K562 (cell line): ENCODE measurements around the gene RNF123. TPM values are rescaled to one million over a fixed set of nuclear protein-coding genes. Genes with fewer than 3 reads are reported as not detected.

ENCODE experiments used
- ATAC-seq: fragments of 200-7000 bp; cut with Tn5 transposase; 3 replicates; pipeline ENCODE4 v1.9.1; 2020; ENCODE audit warnings: moderate library complexity
- BruUV-seq: library from RNA; stranded (reverse); fragments of 400-500 nt; replicated peaks from 2 replicates; lab custom pipeline; 2021; lab: Mats Ljungman, UMichigan
- CTCF ChIA-PET: fragments of 300-600 bp; formaldehyde crosslinking; extraction: SDS; loops from one replicate; lab custom pipeline; 2021; ENCODE audit warnings: low intra/inter-chr PET ratio; lab: Yijun Ruan, JAX
- POLR2A ChIA-PET: fragments of 300-600, 350-650 bp; sonication (Branson Sonifier 250); formaldehyde crosslinking; extraction: SDS; loops from one replicate; lab custom pipeline; 2021; ENCODE audit warnings: antibody characterized with exemption, inconsistent platforms; lab: Yijun Ruan, JAX
- DNase-seq, 4 experiments: peaks; one replicate each; pipeline versions ENCODE4 v3.0.0 to v3.0.0-alpha.2; 2011 to 2018; ENCODE audit warnings: low spot score in 3 of 4, mixed read lengths in 3 of 4; ENCODE audit errors: extremely low read depth in 1 of 4
- FAIRE-seq: peaks from 2 replicates; lab custom pipeline; 2011; peaks lifted over from hg19 to GRCh38; lab: Jason Lieb, UNC
- H2AFZ ChIP-seq: 2 replicates; pipeline ENCODE4 v1.6.0; 2011; ENCODE audit warnings: low read depth, low read length, control low read depth, inconsistent platforms
- H3K27ac ChIP-seq: fragments of 200-600 bp; 3 replicates; pipeline ENCODE4 v1.8.0; 2011; ENCODE audit warnings: low read depth, mild to moderate bottlenecking, control low read depth, inconsistent platforms, low read length, moderate library complexity, mixed read lengths; ENCODE audit errors: extremely low read depth
- H3K27me3 ChIP-seq, 2 experiments: fragments of 300-600 bp in 1 of 2; 2 replicates in 1 of 2; 3 replicates in 1 of 2; pipeline versions ENCODE4 v1.6.0 to v1.8.0; 2011; ENCODE audit warnings: inconsistent platforms in 2 of 2, low read length in 2 of 2, mild to moderate bottlenecking in 1 of 2, mixed read lengths in 1 of 2, moderate library complexity in 1 of 2; ENCODE audit not compliant: control insufficient read depth in 2 of 2, insufficient read depth in 2 of 2
- H3K36me3 ChIP-seq: fragments of 300-600 bp; 3 replicates; pipeline ENCODE4 v1.8.0; 2011; ENCODE audit warnings: mild to moderate bottlenecking, low read length, inconsistent platforms; ENCODE audit not compliant: control insufficient read depth, insufficient read depth
- H3K4me1 ChIP-seq, 2 experiments: fragments of 200-600 bp in 1 of 2; replicated peaks in 1 of 2; 2 replicates in 1 of 2; 3 replicates in 1 of 2; pipeline versions ENCODE4 v1.5.1 to v1.8.0; 2011; ENCODE audit warnings: inconsistent platforms in 2 of 2, low read length in 2 of 2, mild to moderate bottlenecking in 1 of 2, mixed read lengths in 1 of 2, moderate library complexity in 1 of 2; ENCODE audit not compliant: control insufficient read depth in 2 of 2, insufficient read depth in 2 of 2
- H3K4me2 ChIP-seq: 2 replicates; pipeline ENCODE4 v1.6.1; 2011; ENCODE audit warnings: low read length, control low read depth, inconsistent platforms, mixed read lengths; ENCODE audit not compliant: insufficient read depth
- H3K4me3 ChIP-seq: fragments of 200-600 bp; sonication (generic), shearing (Covaris generic); 2 replicates; pipeline ENCODE4 v1.5.1; 2016; ENCODE audit warnings: control low read depth, inconsistent platforms
- H3K79me2 ChIP-seq: fragments of 200-600 bp; 3 replicates; pipeline ENCODE4 v1.8.0; 2011; ENCODE audit warnings: low read length, inconsistent platforms; ENCODE audit not compliant: control insufficient read depth, insufficient read depth
- H3K9ac ChIP-seq, 2 experiments: 2 replicates each; pipeline versions ENCODE4 v1.6.0 to v1.6.1; 2011; ENCODE audit warnings: low read depth in 2 of 2, low read length in 2 of 2, control low read depth in 1 of 2, inconsistent platforms in 1 of 2, mild to moderate bottlenecking in 1 of 2, mixed read lengths in 1 of 2; ENCODE audit not compliant: insufficient read depth in 1 of 2
- H3K9me1 ChIP-seq: one replicate; pipeline ENCODE4 v1.6.0; 2011; ENCODE audit warnings: inconsistent platforms, mild to moderate bottlenecking, low read length, moderate library complexity; ENCODE audit not compliant: control insufficient read depth, insufficient read depth
- H3K9me3 ChIP-seq: replicated peaks from 2 replicates; pipeline ENCODE4 v1.5.1; 2011; ENCODE audit warnings: low read depth, low read length, inconsistent platforms; ENCODE audit not compliant: control insufficient read depth, insufficient read depth
- H4K20me1 ChIP-seq: replicated peaks from 2 replicates; pipeline ENCODE4 v1.6.1; 2011; ENCODE audit warnings: low read length, inconsistent platforms, mixed read lengths; ENCODE audit not compliant: control insufficient read depth, insufficient read depth
- ARID4B ChIP-seq: sonication (generic); formaldehyde crosslinking; IDR thresholded peaks from 2 replicates; pipeline ENCODE4 v1.8.0; 2022; ENCODE audit warnings: mild to moderate bottlenecking, missing genetic modification reagents
- KLF13 ChIP-seq: fragments of 450-650 bp; IDR thresholded peaks from 2 replicates; pipeline ENCODE4 v1.6.1; 2016; ENCODE audit warnings: missing genetic modification characterization, low read depth, mild to moderate bottlenecking, missing compliant biosample characterization, moderate library complexity, borderline replicate concordance
- MCM7 ChIP-seq, 2 experiments: fragments of 450-650 bp; IDR thresholded peaks; 2 replicates each; pipeline ENCODE4 v1.6.1; 2016 to 2018
- RERE ChIP-seq: sonication (generic); formaldehyde crosslinking; IDR thresholded peaks from 2 replicates; pipeline ENCODE4 v1.8.0; 2023; ENCODE audit warnings: missing genetic modification reagents, mild to moderate bottlenecking, borderline replicate concordance
- WGBS: fragments of 100-300 bp; shearing (Covaris generic); methylation state at CpG from one replicate; pipeline ENCODE4 v1.1.6; 2016; ENCODE audit warnings: low coverage, mixed read lengths; ENCODE audit not compliant: insufficient coverage; ENCODE audit errors: missing lambda C conversion rate; 5-methylcytosine and 5-hydroxymethylcytosine counted together
- in situ Hi-C: fragments of 300-500 bp; cut with MboI; formaldehyde crosslinking; loops from 4 replicates; pipeline ENCODE4 v1.15.0; 2018; ENCODE audit warnings: inconsistent platforms, mixed read lengths
- intact Hi-C: fragments of 100-400 bp; cut with micrococcal nuclease; formaldehyde crosslinking; loops from 2 replicates; pipeline ENCODE4 v1.14.2; 2022
- polyA plus RNA-seq, 8 experiments: library from polyadenylated mRNA; depleted of rRNA in 4 of 8; stranded (reverse) in 5 of 8; unstranded in 3 of 8; fragments of >200 nt; fragmentation: Nextera tagmentation in 2 of 8; fragmentation: Illumina TruSeq in 1 of 8; extraction: Ambion mirVana in 2 of 8; extraction: Trizol in 1 of 8; gene quantifications; 2 replicates each; pipeline versions ENCODE4 v1.2.1 to v1.2.3, GENCODE V29; 2011 to 2014; ENCODE audit warnings: inconsistent platforms in 1 of 8, missing spikeins in 1 of 8
- total RNA-seq, 7 experiments: library from RNA; depleted of rRNA in 6 of 7; stranded (reverse); fragments of >200 nt in 6 of 7; fragmentation: Illumina TruSeq in 2 of 7; extraction: Trizol in 2 of 7; gene quantifications; 2 replicates each; pipeline versions ENCODE4 v1.2.1 to v1.2.3, GENCODE V29; 2011 to 2021; ENCODE audit warnings: low replicate concordance in 1 of 7

RNF123 gene
- total and polyA plus RNA-seq, 9 of the 15 experiments (the other 6 are each of a cell fraction or from before 2014, with no cell fraction given), result 8.7 to 53.1 (median 17.5) TPM

GRCh38 chr3:49654955-49655556 lies 34.3 kb upstream of the RNF123 start:
- BruUV-seq, result no TSS peak
- Histone ChIP-seq H3K9ac (no peak overlapping the region), H3K27ac (no peak overlapping the region), H3K9me3 (no peaks in the 10 kb centered on the region), H3K36me3 (no peaks in the 10 kb centered on the region), H3K27me3 (no peaks in the 10 kb centered on the region), H3K4me2 (no peak overlapping the region), H3K4me1 (peaks cover 0 to 34% of the 10 kb centered on the region in 2 experiments; a peak in 2 of 5 replicates), H2AFZ (no peak overlapping the region), H3K4me3 (no peak overlapping the region), H3K79me2 (no peaks in the 10 kb centered on the region), H4K20me1 (no peaks in the 10 kb centered on the region), H3K9me1 (no peaks in the 10 kb centered on the region)
- DNase-seq (no peak), FAIRE-seq (no peak), ATAC-seq (no peak)
- ChIA-PET POLR2A (interaction anchor here (0.6 kb wide), 1 partner anchor 9 kb away, joined by 3 read pairs; no protein-coding TSS in a partner anchor), CTCF (no interaction called here)
- intact Hi-C loops, result no loop called here
- in situ Hi-C loops, result no loop called here
- 63% methylated on average over 8 of the region's 10 CpGs for WGBS
- TF ChIP-seq ARID4B (CRISPR knock-in tag), result no peak
- no peak for TF ChIP-seq MCM7 (IDR thresholded peaks at IDR 0.05)
- TF ChIP-seq RERE (CRISPR knock-in tag), result no peak
- no peak for TF ChIP-seq KLF13
